Naive thymus-derived CD8-positive, alpha-beta T cell (primary cell): Measurements from ENCODE around the gene QSOX2. TPM values are rescaled to one million over a fixed set of nuclear protein-coding genes. Genes with fewer than 3 reads are reported as not detected.

Source experiments
- ATAC-seq, 2 donors: fragments of 150-1000 bp; cut with Tn5 transposase in 1 of 2; sonication (Bioruptor Pico), chemical (Tn5 transposase) in 1 of 2; 1 replicate in 1 of 2; 2 replicates in 1 of 2; pipeline ENCODE4 v1.10.0; 2021; ENCODE audit warnings: mild to moderate bottlenecking in 2 of 2, moderate library complexity in 2 of 2
- POLR2A ChIA-PET: fragments of 350-600 bp; sonication (Branson Sonifier 250); formaldehyde crosslinking; loops from one replicate; lab custom pipeline; 2021; ENCODE audit warnings: antibody characterized with exemption; lab: Charles Lee
- DNase-seq, 10 donors: peaks; one replicate each; pipeline versions ENCODE4 v3.0.0 to v3.0.0-alpha.2; 2020 to 2022
- H3K27ac Mint-ChIP-seq, 10 donors: one replicate each; pipeline ENCODE4 v1.8.0; 2020 to 2022; ENCODE audit warnings: mild to moderate bottlenecking in 10 of 10, mixed read lengths in 10 of 10, moderate library complexity in 4 of 10, inconsistent platforms in 1 of 10
- H3K27me3 Mint-ChIP-seq, 5 donors: one replicate each; pipeline ENCODE4 v1.8.0; 2021 to 2022; ENCODE audit warnings: mixed read lengths in 5 of 5
- H3K36me3 Mint-ChIP-seq, 3 donors: one replicate each; pipeline ENCODE4 v1.8.0; 2020 to 2022; ENCODE audit warnings: mixed read lengths in 3 of 3, mild to moderate bottlenecking in 2 of 3, inconsistent platforms in 1 of 3
- H3K4me1 Mint-ChIP-seq, 4 donors: one replicate each; pipeline ENCODE4 v1.8.0; 2021 to 2022; ENCODE audit warnings: mixed read lengths in 4 of 4
- H3K4me3 Mint-ChIP-seq, 10 donors: one replicate each; pipeline ENCODE4 v1.8.0; 2020 to 2022; ENCODE audit warnings: mild to moderate bottlenecking in 10 of 10, mixed read lengths in 10 of 10, moderate library complexity in 6 of 10, inconsistent platforms in 1 of 10
- H3K9me3 Mint-ChIP-seq, 9 donors: one replicate each; pipeline ENCODE4 v1.8.0; 2020 to 2022; ENCODE audit warnings: mixed read lengths in 9 of 9, mild to moderate bottlenecking in 3 of 9, inconsistent platforms in 1 of 9, moderate library complexity in 1 of 9
- polyA plus RNA-seq, 3 donors: library from polyadenylated mRNA; unstranded; fragments of 300-500 nt; fragmentation: Illumina TruSeq; gene quantifications; one replicate each; pipeline ENCODE4 v1.2.3, GENCODE V29; 2021
- total RNA-seq, 8 experiments: library from RNA in 2 of 8; stranded (reverse) in 2 of 8; gene quantifications; one replicate each; pipeline ENCODE4 v1.2.3 and lab custom pipeline; 2021 to 2026

QSOX2 gene
- total and polyA plus RNA-seq, 5 experiments from 2014 or later = 0.50 to 15.9 (median 0.86) TPM

GRCh38 chr9:136174779-136175615 is 70.6 kb downstream of the QSOX2 start:
- Mint-ChIP-seq H3K27ac (no peak overlapping the region), H3K4me1 (no peaks in the 10 kb centered on the region), H3K27me3 (peaks cover 0 to 12% (median 7%) of the 10 kb centered on the region in 5 donors), H3K36me3 (no peaks in the 10 kb centered on the region), H3K4me3 (no peak overlapping the region), H3K9me3 (no peaks in the 10 kb centered on the region)
- POLR2A ChIA-PET = no interaction called here
- no peak for DNase-seq
- no peak for ATAC-seq

GRCh38 chr9:136173648-136174290 is 71.8 kb downstream of the QSOX2 start:
- ATAC-seq (no peak), DNase-seq (no peak)
- Mint-ChIP-seq H3K36me3 (no peaks in the 10 kb centered on the region), H3K4me3 (no peak overlapping the region), H3K9me3 (no peaks in the 10 kb centered on the region), H3K27ac (peak overlapping the region in 1 of 10 donors; percentile 14), H3K27me3 (peaks cover 0 to 23% (median 11%) of the 10 kb centered on the region in 5 donors), H3K4me1 (no peaks in the 10 kb centered on the region)
- POLR2A ChIA-PET = no interaction called here

GRCh38 chr9:136172412-136173079 is 73.1 kb downstream of the QSOX2 start:
- Mint-ChIP-seq H3K4me1 (no peaks in the 10 kb centered on the region), H3K9me3 (no peaks in the 10 kb centered on the region), H3K4me3 (no peak overlapping the region), H3K36me3 (no peaks in the 10 kb centered on the region), H3K27ac (peak overlapping the region in 1 of 10 donors; percentile 14), H3K27me3 (peaks cover 2 to 31% (median 13%) of the 10 kb centered on the region in 5 donors)
- ATAC-seq = no peak
- DNase-seq = no peak
- POLR2A ChIA-PET = no interaction called here

- Mint-ChIP-seq H3K27ac (no peak overlapping the region), H3K9me3 (no peaks in the 10 kb centered on the region), H3K4me1 (no peaks in the 10 kb centered on the region), H3K4me3 (no peak overlapping the region), H3K27me3 (peaks cover 4 to 31% (median 13%) of the 10 kb centered on the region in 5 donors), H3K36me3 (no peaks in the 10 kb centered on the region)
- POLR2A ChIA-PET = no interaction called here
- ATAC-seq (no peak), DNase-seq (no peak)
Measured at GRCh38 chr9:136171801-136172411, 73.7 kb downstream of the QSOX2 start.

DNA sequence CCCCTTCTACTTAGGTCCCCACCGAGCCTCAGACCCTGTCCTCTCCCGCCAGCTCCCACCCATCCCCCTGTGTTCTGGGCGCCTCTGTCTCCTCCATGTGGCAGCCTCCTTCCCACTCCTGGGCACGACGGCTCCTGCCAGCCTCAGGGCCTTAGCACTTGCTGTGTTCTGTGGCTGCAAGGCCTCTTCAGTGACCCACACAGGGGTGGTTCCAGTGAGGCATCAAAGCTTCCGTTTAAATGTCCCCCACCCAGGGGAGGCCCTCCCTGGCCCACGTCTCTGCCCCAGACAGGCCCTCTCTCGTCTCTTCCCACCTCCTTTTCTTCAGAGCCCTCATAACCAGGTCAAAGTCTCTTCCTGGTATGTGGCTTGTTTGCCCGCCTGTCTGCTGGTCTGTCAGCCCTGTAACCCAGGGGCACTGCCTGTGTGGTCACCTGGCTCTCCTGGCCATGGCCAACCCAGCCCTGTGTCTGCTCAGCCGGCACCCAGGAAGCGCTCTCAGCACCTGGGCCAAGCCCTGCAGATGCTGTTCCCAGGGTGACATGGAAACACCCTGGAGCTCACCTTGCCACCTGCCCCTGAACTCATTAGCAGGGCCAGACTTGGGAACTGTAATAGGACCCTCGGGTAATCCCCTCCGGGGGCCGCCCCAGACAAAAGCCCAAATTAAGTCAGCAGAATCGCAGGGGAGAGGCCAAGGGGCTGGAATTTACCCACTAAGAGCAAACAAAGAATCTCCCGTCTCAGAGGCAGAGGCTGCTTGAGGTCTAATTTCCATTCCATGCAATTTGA is 74.4 kb downstream of the QSOX2 start:
- DNase-seq (no peak), ATAC-seq (no peak)
- Mint-ChIP-seq H3K4me3 (no peak overlapping the region), H3K27ac (no peak overlapping the region), H3K27me3 (peaks cover 6 to 31% (median 13%) of the 10 kb centered on the region in 5 donors), H3K9me3 (no peaks in the 10 kb centered on the region), H3K4me1 (no peaks in the 10 kb centered on the region), H3K36me3 (no peaks in the 10 kb centered on the region)
- POLR2A ChIA-PET = no interaction called here

GRCh38 chr9:136170006-136170901 is 75.4 kb downstream of the QSOX2 start:
- H3K27me3 Mint-ChIP-seq = peaks cover 6 to 31% (median 13%) of the 10 kb centered on the region in 5 donors
- POLR2A ChIA-PET = no interaction called here
- ATAC-seq (peak; percentile 57 to 71), DNase-seq (peak in 8 of 10 donors; percentile 29 to 47 (median 40))
- H3K4me3 Mint-ChIP-seq = no peak overlapping the region
- H3K27ac Mint-ChIP-seq = no peak overlapping the region
- H3K4me1 Mint-ChIP-seq = no peaks in the 10 kb centered on the region
- H3K36me3 Mint-ChIP-seq = no peaks in the 10 kb centered on the region
- no peaks in the 10 kb centered on the region for H3K9me3 Mint-ChIP-seq

DNA sequence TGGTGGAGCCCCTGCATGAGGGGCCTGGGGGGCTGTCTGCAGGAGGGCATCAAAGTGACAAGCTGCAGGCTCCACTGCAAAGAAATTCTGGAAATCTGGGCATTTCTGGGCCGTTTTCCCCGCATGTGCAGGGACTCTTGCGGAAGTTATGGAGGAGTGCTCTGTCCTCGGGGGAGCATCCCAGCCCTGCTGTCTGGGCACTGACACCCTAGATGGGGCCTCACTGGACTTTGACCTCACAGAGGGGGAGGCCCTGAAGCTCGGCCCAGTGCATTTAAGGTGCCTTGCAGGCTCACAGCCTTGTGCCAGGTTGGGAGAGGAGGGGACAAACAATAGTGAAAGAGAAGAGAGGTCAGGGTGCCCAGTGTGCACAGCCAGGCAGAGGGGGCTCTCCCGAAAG is 76.1 kb downstream of the QSOX2 start:
- H3K36me3 Mint-ChIP-seq = no peaks in the 10 kb centered on the region
- H3K27ac Mint-ChIP-seq = no peak overlapping the region
- no peak overlapping the region for H3K4me3 Mint-ChIP-seq
- DNase-seq = no peak
- ATAC-seq = no peak
- POLR2A ChIA-PET = no interaction called here
- H3K27me3 Mint-ChIP-seq = peaks cover 6 to 31% (median 15%) of the 10 kb centered on the region in 5 donors
- H3K9me3 Mint-ChIP-seq = no peaks in the 10 kb centered on the region
- H3K4me1 Mint-ChIP-seq = no peaks in the 10 kb centered on the region

- Mint-ChIP-seq H3K4me1 (no peaks in the 10 kb centered on the region), H3K27me3 (peaks cover 2 to 7% (median 3%) of the 10 kb centered on the region in 5 donors), H3K4me3 (no peak overlapping the region), H3K9me3 (peaks cover 0 to 9% (median 3%) of the 10 kb centered on the region in 9 donors), H3K36me3 (peaks cover 0 to 4% (median 3%) of the 10 kb centered on the region in 3 donors), H3K27ac (no peak overlapping the region)
- DNase-seq (no peak), ATAC-seq (no peak)
- POLR2A ChIA-PET = no interaction called here
Measured at GRCh38 chr9:136163248-136163850, 82.3 kb downstream of the QSOX2 start.

DNA sequence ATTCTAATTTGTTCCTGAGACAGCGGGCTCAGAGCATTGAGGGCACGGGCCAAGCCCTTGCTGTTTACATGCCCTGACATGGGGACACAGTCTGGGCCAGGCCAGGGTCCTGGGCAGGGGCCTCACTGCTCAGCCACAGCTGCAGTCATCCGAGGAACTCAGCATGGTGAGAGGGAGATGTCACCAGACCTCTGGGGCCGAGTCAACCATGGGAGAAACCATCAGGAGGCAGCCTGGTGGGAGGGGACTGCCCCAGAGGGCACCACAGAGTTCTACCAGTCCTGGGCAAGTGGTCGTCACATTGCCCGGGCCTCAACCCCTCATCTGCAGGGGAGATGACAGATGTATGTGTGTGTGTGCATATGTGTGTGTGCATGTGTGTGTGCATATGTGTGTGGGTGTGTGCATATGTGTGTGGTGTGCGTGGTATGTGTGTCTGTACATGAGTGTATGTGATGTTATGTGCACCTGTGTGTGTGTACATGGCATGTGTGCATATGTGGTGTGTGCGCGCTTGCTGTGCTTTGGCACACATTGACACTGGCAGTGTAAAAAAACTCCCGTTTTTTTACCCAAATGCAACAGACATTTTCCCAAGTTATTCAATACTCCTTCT is 84.5 kb downstream of the QSOX2 start:
- H3K9me3 Mint-ChIP-seq = peaks cover 0 to 9% (median 3%) of the 10 kb centered on the region in 9 donors
- ATAC-seq = no peak
- H3K4me1 Mint-ChIP-seq = no peaks in the 10 kb centered on the region
- no peak for DNase-seq
- H3K27me3 Mint-ChIP-seq = peaks cover 0 to 6% (median 3%) of the 10 kb centered on the region in 5 donors
- H3K36me3 Mint-ChIP-seq = peaks cover 0 to 4% (median 3%) of the 10 kb centered on the region in 3 donors
- H3K27ac Mint-ChIP-seq = no peak overlapping the region
- H3K4me3 Mint-ChIP-seq = no peak overlapping the region
- POLR2A ChIA-PET = no interaction called here

DNA sequence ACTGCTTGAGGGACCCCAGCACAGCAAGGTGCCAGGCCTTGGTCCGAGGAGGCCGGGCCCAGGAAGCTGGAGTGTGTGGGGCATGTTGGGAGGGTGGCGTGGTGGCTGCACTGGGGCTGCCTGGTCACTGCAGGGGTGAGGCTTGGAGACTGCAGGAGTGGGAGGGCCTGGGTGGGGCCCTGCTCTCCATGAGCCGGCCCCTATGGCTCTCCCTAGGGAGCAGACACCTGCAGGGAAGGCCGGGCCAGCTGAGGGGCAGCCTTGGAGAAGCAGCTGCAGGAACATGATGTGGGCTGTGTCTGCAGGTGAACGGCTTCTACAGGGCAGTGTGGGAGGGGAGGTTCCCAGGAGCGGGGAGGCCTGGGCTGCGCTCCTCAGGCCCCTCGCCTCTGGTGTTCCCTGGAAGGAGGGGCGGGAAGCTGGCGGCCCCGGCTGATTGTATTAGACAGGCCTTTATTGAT is 85.2 kb downstream of the QSOX2 start:
- H3K4me3 Mint-ChIP-seq = no peak overlapping the region

More for the DNA sequence above, 85.2 kb downstream of the QSOX2 start:
- DNase-seq (no peak), ATAC-seq (no peak)
- peaks cover 0 to 4% (median 3%) of the 10 kb centered on the region in 3 donors for H3K36me3 Mint-ChIP-seq
- H3K9me3 Mint-ChIP-seq = peaks cover 0 to 9% (median 3%) of the 10 kb centered on the region in 9 donors
- H3K27ac Mint-ChIP-seq = no peak overlapping the region
- peaks cover 0 to 2% (median 0%) of the 10 kb centered on the region in 4 donors for H3K4me1 Mint-ChIP-seq
- POLR2A ChIA-PET = no interaction called here
- H3K27me3 Mint-ChIP-seq = peaks cover 1 to 6% (median 4%) of the 10 kb centered on the region in 5 donors
